ENCODE data around the gene TMEM179.
"Not testable (repeated sequence)": the region's sequence is repeated elsewhere in the genome, so short reads cannot be mapped to it uniquely, and the experiment has no call there.

TMEM179 gene

GRCh38 chr14:104604458-104605449, at the start of gene TMEM179:
TMEM179 (minus strand) TSS chr14:104604772; CDS start chr14:104604741, 31 bp downstream.
- Histone ChIP-seq H3K9ac (ENCODE audit: low read length) (no peak within 1 kb of the TSS), H3K4me1 (ENCODE audit: control insufficient read depth, insufficient read depth, low read length) (no peaks in the 10 kb centered on the region), H3K36me3 (ENCODE audit: control insufficient read depth, insufficient read depth, low read length, severe bottlenecking) (no peaks in the 10 kb centered on the region), H3K4me3 (ENCODE audit: low read length) (no peak within 1 kb of the TSS), H3K9me3 (ENCODE audit: control insufficient read depth, low read length) (no peaks in the 10 kb centered on the region), H3K27me3 (replicated peaks; ENCODE audit: control insufficient read depth, insufficient read depth, low read length) (peaks cover 60% of the 10 kb centered on the region)
- DNase-seq (ENCODE audit: low read depth), result peak; percentile 39

- H3K4me3 ChIP-seq (ENCODE audit: low read length), result no peak overlapping the region
- H3K4me1 ChIP-seq (ENCODE audit: control insufficient read depth, insufficient read depth, low read length), result peaks cover 5% of the 10 kb centered on the region
- no peaks in the 10 kb centered on the region for H3K36me3 ChIP-seq (ENCODE audit: control insufficient read depth, insufficient read depth, low read length, severe bottlenecking)
These were observed 49.5 kb upstream of the TMEM179 start for GRCh38 chr14:104654119-104654518.

GRCh38 chr14:104653130-104653920, 48.8 kb upstream of the TMEM179 start:
- DNase-seq (ENCODE audit: low read depth); H3K36me3 ChIP-seq (ENCODE audit: control insufficient read depth, insufficient read depth, low read length, severe bottlenecking); H3K9ac ChIP-seq (ENCODE audit: low read length); H3K4me3 ChIP-seq (ENCODE audit: low read length); H3K4me1 ChIP-seq (ENCODE audit: control insufficient read depth, insufficient read depth, low read length); H3K9me3 ChIP-seq (ENCODE audit: control insufficient read depth, low read length): not testable (repeated sequence)
- H3K27me3 ChIP-seq (replicated peaks; ENCODE audit: control insufficient read depth, insufficient read depth, low read length), result peaks cover 30% of the 10 kb centered on the region

More at GRCh38 chr14:104654119-104654518, 49.5 kb upstream of the TMEM179 start:
- Histone ChIP-seq H3K9me3 (ENCODE audit: control insufficient read depth, low read length) (peaks cover 5% of the 10 kb centered on the region), H3K9ac (ENCODE audit: low read length) (no peak overlapping the region), H3K27me3 (replicated peaks; ENCODE audit: control insufficient read depth, insufficient read depth, low read length) (peaks cover 37% of the 10 kb centered on the region)
- DNase-seq (ENCODE audit: low read depth), result no peak

- H3K4me1 ChIP-seq (ENCODE audit: control insufficient read depth, insufficient read depth, low read length), result peaks cover 5% of the 10 kb centered on the region
- peaks cover 5% of the 10 kb centered on the region for H3K9me3 ChIP-seq (ENCODE audit: control insufficient read depth, low read length)
- no peaks in the 10 kb centered on the region for H3K36me3 ChIP-seq (ENCODE audit: control insufficient read depth, insufficient read depth, low read length, severe bottlenecking)
- DNase-seq (ENCODE audit: low read depth), result no peak
- no peak overlapping the region for H3K9ac ChIP-seq (ENCODE audit: low read length)
- H3K4me3 ChIP-seq (ENCODE audit: low read length), result no peak overlapping the region
- H3K27me3 ChIP-seq (replicated peaks; ENCODE audit: control insufficient read depth, insufficient read depth, low read length), result peaks cover 29% of the 10 kb centered on the region
These were observed 47.8 kb upstream of the TMEM179 start for GRCh38 chr14:104652386-104652785.

GRCh38 chr14:104651876-104652260, 47.3 kb upstream of the TMEM179 start:
- DNase-seq (ENCODE audit: low read depth), result no peak
- peaks cover 5% of the 10 kb centered on the region for H3K4me1 ChIP-seq (ENCODE audit: control insufficient read depth, insufficient read depth, low read length)
- H3K9me3 ChIP-seq (ENCODE audit: control insufficient read depth, low read length), result peaks cover 5% of the 10 kb centered on the region
- H3K4me3 ChIP-seq (ENCODE audit: low read length), result no peak overlapping the region
- H3K9ac ChIP-seq (ENCODE audit: low read length), result no peak overlapping the region
- peaks cover 33% of the 10 kb centered on the region for H3K27me3 ChIP-seq (replicated peaks; ENCODE audit: control insufficient read depth, insufficient read depth, low read length)
- no peaks in the 10 kb centered on the region for H3K36me3 ChIP-seq (ENCODE audit: control insufficient read depth, insufficient read depth, low read length, severe bottlenecking)

- H3K4me1 ChIP-seq (ENCODE audit: control insufficient read depth, insufficient read depth, low read length), result peaks cover 5% of the 10 kb centered on the region
- DNase-seq (ENCODE audit: low read depth), result no peak
- peaks cover 5% of the 10 kb centered on the region for H3K9me3 ChIP-seq (ENCODE audit: control insufficient read depth, low read length)
- no peak overlapping the region for H3K4me3 ChIP-seq (ENCODE audit: low read length)
- H3K36me3 ChIP-seq (ENCODE audit: control insufficient read depth, insufficient read depth, low read length, severe bottlenecking), result no peaks in the 10 kb centered on the region
- H3K27me3 ChIP-seq (replicated peaks; ENCODE audit: control insufficient read depth, insufficient read depth, low read length), result peaks cover 33% of the 10 kb centered on the region
- H3K9ac ChIP-seq (ENCODE audit: low read length), result no peak overlapping the region
These were observed 46.7 kb upstream of the TMEM179 start for GRCh38 chr14:104650981-104651875.

- peak; percentile 85 for DNase-seq (ENCODE audit: low read depth)
- Histone ChIP-seq H3K9me3 (ENCODE audit: control insufficient read depth, low read length) (peaks cover 8% of the 10 kb centered on the region), H3K36me3 (ENCODE audit: control insufficient read depth, insufficient read depth, low read length, severe bottlenecking) (no peaks in the 10 kb centered on the region), H3K4me1 (ENCODE audit: control insufficient read depth, insufficient read depth, low read length) (peaks cover 5% of the 10 kb centered on the region), H3K27me3 (replicated peaks; ENCODE audit: control insufficient read depth, insufficient read depth, low read length) (peaks cover 24% of the 10 kb centered on the region), H3K9ac (ENCODE audit: low read length) (peak overlapping the region; percentile 79), H3K4me3 (ENCODE audit: low read length) (peak overlapping the region; percentile 76)
These were observed 45.7 kb upstream of the TMEM179 start for GRCh38 chr14:104650057-104650980.

- Histone ChIP-seq H3K9me3 (ENCODE audit: control insufficient read depth, low read length) (peaks cover 13% of the 10 kb centered on the region), H3K27me3 (replicated peaks; ENCODE audit: control insufficient read depth, insufficient read depth, low read length) (peaks cover 35% of the 10 kb centered on the region), H3K9ac (ENCODE audit: low read length) (no peak overlapping the region), H3K36me3 (ENCODE audit: control insufficient read depth, insufficient read depth, low read length, severe bottlenecking) (no peaks in the 10 kb centered on the region), H3K4me1 (ENCODE audit: control insufficient read depth, insufficient read depth, low read length) (peaks cover 5% of the 10 kb centered on the region), H3K4me3 (ENCODE audit: low read length) (no peak overlapping the region)
- DNase-seq (ENCODE audit: low read depth), result no peak
These were observed 43.0 kb upstream of the TMEM179 start for GRCh38 chr14:104647467-104648043.

- DNase-seq (ENCODE audit: low read depth), result no peak
- Histone ChIP-seq H3K4me3 (ENCODE audit: low read length) (no peak overlapping the region), H3K4me1 (ENCODE audit: control insufficient read depth, insufficient read depth, low read length) (peaks cover 1% of the 10 kb centered on the region), H3K36me3 (ENCODE audit: control insufficient read depth, insufficient read depth, low read length, severe bottlenecking) (no peaks in the 10 kb centered on the region), H3K9ac (ENCODE audit: low read length) (no peak overlapping the region), H3K27me3 (replicated peaks; ENCODE audit: control insufficient read depth, insufficient read depth, low read length) (peaks cover 44% of the 10 kb centered on the region), H3K9me3 (ENCODE audit: control insufficient read depth, low read length) (peaks cover 13% of the 10 kb centered on the region)
These were observed 40.2 kb upstream of the TMEM179 start for GRCh38 chr14:104644656-104645378.

Measured in adipocyte (in vitro differentiated cells).